ENCODE data around the gene CTXN2.
A peak's percentile ranks its signal among the peaks of the same experiment; 100 is the strongest.

The CTXN2 gene

DNA sequence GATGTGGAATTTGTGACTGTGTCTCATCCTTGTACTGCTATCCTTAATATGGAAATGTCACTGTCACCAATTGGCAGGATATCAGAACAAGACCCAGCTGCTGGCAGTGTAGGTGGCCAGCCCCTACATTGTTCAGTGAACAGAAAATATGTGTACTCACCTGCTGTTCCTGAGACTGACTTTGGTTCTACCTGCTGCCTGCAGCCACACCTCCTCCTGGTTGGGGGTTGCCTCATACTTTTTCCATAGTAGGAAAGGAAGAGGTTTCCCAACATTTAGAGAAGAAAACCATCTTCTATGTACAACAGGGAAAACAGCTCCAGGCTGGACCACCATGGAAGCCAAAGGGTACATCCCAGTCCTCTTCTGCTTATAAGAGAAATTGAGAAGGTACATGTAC lies 50.5 kb downstream of the CTXN2 start:
- no peak for DNase-seq (ENCODE audit: extremely low spot score)
- TF ChIP-seq NFRKB (IDR thresholded peaks at IDR 0.05) (no peak), HDGF (IDR thresholded peaks at IDR 0.05; ENCODE audit: borderline replicate concordance) (no peak), CTBP1 (IDR thresholded peaks at IDR 0.05; ENCODE audit: borderline replicate concordance) (no peak), ZNF384 (IDR thresholded peaks at IDR 0.05) (no peak), SP1 (IDR thresholded peaks at IDR 0.05) (no peak), ELF4 (IDR thresholded peaks at IDR 0.05) (no peak)
- POLR2A ChIA-PET = no interaction called here
- CTCF ChIA-PET = no interaction called here

DNA sequence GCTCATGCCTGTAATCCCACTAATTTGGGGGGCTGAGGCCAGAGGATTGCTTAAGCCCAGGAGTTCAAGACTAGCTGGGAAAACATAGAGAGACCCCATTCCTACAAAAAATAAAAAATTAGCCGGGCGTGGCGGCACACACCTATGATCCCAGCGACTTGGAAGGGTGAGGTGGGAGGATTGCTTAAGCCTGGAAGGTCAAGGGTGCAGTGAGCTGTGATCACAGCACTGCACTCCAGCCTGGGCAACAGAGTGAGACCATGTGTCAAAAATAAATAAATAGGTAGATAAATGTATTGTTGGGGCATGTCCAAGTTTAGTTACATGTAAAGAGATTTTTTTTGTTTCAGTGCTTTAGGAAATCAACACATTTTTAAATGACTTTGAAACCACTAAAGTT lies 51.1 kb downstream of the CTXN2 start:
- DNase-seq (ENCODE audit: extremely low spot score) = no peak
- TF ChIP-seq TARDBP (IDR thresholded peaks at IDR 0.05) (no peak), LEF1 (IDR thresholded peaks at IDR 0.05; ENCODE audit: borderline replicate concordance) (no peak), ELF4 (IDR thresholded peaks at IDR 0.05) (no peak), L3MBTL2 (conservative IDR thresholded peaks at IDR 0.05) (no peak)
- TF ChIP-seq, protein P1, sequence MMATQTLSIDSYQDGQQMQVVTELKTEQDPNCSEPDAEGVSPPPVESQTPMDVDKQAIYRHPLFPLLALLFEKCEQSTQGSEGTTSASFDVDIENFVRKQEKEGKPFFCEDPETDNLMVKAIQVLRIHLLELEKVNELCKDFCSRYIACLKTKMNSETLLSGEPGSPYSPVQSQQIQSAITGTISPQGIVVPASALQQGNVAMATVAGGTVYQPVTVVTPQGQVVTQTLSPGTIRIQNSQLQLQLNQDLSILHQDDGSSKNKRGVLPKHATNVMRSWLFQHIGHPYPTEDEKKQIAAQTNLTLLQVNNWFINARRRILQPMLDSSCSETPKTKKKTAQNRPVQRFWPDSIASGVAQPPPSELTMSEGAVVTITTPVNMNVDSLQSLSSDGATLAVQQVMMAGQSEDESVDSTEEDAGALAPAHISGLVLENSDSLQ (IDR thresholded peaks at IDR 0.05) = no peak
- CTCF ChIA-PET = no interaction called here
- POLR2A ChIA-PET = no interaction called here

DNA sequence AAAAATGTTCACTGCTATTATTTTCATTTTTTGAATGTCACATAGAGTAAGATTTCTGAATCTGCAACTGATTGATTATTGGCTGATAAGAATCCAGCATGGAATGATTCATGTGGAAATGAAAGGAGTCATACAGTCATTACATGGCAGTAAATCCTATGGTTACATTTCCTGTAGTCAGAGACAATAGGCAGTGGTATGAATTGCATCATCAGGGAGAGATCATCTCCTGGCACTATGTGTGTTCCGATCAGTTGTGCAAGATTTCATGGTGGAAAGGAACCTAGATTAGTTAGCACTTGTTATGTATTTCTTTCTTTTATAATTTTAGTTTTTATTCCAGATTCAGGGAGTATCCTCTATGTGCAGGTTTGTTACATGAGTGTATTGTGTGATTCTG lies 53.5 kb downstream of the CTXN2 start:
- CTCF ChIA-PET = no interaction called here
- POLR2A ChIA-PET = no interaction called here
- DNase-seq (ENCODE audit: extremely low spot score) = no peak
- TF ChIP-seq SP1 (IDR thresholded peaks at IDR 0.05) (no peak), BHLHE40 (IDR thresholded peaks at IDR 0.05; ENCODE audit: borderline replicate concordance) (no peak), FOXK2 (IDR thresholded peaks at IDR 0.05) (no peak), TARDBP (IDR thresholded peaks at IDR 0.05) (no peak), FOXA1 (IDR thresholded peaks at IDR 0.05) (no peak), L3MBTL2 (conservative IDR thresholded peaks at IDR 0.05) (no peak), NFRKB (IDR thresholded peaks at IDR 0.05) (no peak)
- TF ChIP-seq, protein P1 (IDR thresholded peaks at IDR 0.05) = no peak

- CTCF ChIA-PET = no interaction called here
- DNase-seq (ENCODE audit: extremely low spot score) = no peak
- TF ChIP-seq ARNT (IDR thresholded peaks at IDR 0.05) = no peak
- no peak for TF ChIP-seq BHLHE40 (IDR thresholded peaks at IDR 0.05; ENCODE audit: borderline replicate concordance)
- POLR2A ChIA-PET = no interaction called here
These were observed 56.9 kb downstream of the CTXN2 start for GRCh38 chr15:48248414-48248813.

DNA sequence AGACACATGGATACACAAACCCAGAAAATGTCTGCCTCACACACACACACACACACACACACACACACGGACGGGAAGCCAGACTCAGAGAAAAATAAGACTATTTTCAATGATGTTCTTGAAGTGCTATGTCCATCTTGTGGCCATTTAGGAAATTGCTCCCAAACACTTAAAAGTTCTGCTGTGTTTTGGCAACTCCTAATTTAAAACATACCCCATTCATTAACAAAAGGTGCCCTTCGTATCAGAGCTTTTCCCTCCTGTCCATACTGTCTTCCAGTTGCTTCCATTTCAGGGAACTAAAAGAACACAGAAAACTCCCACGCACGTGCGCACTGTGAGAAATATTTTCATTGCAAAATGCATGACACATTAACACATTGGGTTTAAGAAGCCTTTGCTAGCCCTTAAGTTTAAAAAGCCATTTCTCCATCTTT lies 59.2 kb downstream of the CTXN2 start:
- ChIA-PET CTCF (no interaction called here), POLR2A (no interaction called here)
- DNase-seq (ENCODE audit: extremely low spot score) = peak; percentile 29
- TF ChIP-seq BHLHE40 (IDR thresholded peaks at IDR 0.05; ENCODE audit: borderline replicate concordance) (no peak), ARNT (IDR thresholded peaks at IDR 0.05) (no peak), HDGF (IDR thresholded peaks at IDR 0.05; ENCODE audit: borderline replicate concordance) (no peak), SP1 (IDR thresholded peaks at IDR 0.05) (no peak), ELF4 (IDR thresholded peaks at IDR 0.05) (no peak), LEF1 (IDR thresholded peaks at IDR 0.05; ENCODE audit: borderline replicate concordance) (no peak), L3MBTL2 (conservative IDR thresholded peaks at IDR 0.05) (no peak), FOXM1 (IDR thresholded peaks at IDR 0.05; ENCODE audit: borderline replicate concordance) (no peak), TARDBP (IDR thresholded peaks at IDR 0.05) (no peak), SUZ12 (IDR thresholded peaks at IDR 0.05) (no peak), NFRKB (IDR thresholded peaks at IDR 0.05) (no peak)
- TF ChIP-seq, protein P1 (IDR thresholded peaks at IDR 0.05) = no peak

GRCh38 chr15:48253172-48253571 lies 61.7 kb downstream of the CTXN2 start:
- TF ChIP-seq FOXM1 (IDR thresholded peaks at IDR 0.05; ENCODE audit: borderline replicate concordance) (no peak), HDGF (IDR thresholded peaks at IDR 0.05; ENCODE audit: borderline replicate concordance) (no peak), FOXK2 (IDR thresholded peaks at IDR 0.05) (no peak), BHLHE40 (IDR thresholded peaks at IDR 0.05; ENCODE audit: borderline replicate concordance) (no peak), SP1 (IDR thresholded peaks at IDR 0.05) (no peak), ELF4 (IDR thresholded peaks at IDR 0.05) (no peak), ZNF384 (IDR thresholded peaks at IDR 0.05) (no peak), TARDBP (IDR thresholded peaks at IDR 0.05) (no peak), LEF1 (IDR thresholded peaks at IDR 0.05; ENCODE audit: borderline replicate concordance) (no peak), CTBP1 (IDR thresholded peaks at IDR 0.05; ENCODE audit: borderline replicate concordance) (no peak), ARNT (IDR thresholded peaks at IDR 0.05) (no peak), SUZ12 (IDR thresholded peaks at IDR 0.05) (no peak), NFRKB (IDR thresholded peaks at IDR 0.05) (no peak), FOXA1 (IDR thresholded peaks at IDR 0.05) (no peak)
- CTCF ChIA-PET = no interaction called here
- no peak for DNase-seq (ENCODE audit: extremely low spot score)

More at GRCh38 chr15:48253172-48253571, 61.7 kb downstream of the CTXN2 start:
- POLR2A ChIA-PET = no interaction called here

Measured in HEK293T (cell line).